Measurements from ENCODE around the gene GLYAT.
"Not testable (repeated sequence)": the region's sequence is repeated elsewhere in the genome, so short reads cannot be mapped to it uniquely, and the experiment has no call there.

GRCh38 chr11:58677536-58677935, 54.2 kb downstream of the GLYAT start:
- TF ChIP-seq, protein P1, sequence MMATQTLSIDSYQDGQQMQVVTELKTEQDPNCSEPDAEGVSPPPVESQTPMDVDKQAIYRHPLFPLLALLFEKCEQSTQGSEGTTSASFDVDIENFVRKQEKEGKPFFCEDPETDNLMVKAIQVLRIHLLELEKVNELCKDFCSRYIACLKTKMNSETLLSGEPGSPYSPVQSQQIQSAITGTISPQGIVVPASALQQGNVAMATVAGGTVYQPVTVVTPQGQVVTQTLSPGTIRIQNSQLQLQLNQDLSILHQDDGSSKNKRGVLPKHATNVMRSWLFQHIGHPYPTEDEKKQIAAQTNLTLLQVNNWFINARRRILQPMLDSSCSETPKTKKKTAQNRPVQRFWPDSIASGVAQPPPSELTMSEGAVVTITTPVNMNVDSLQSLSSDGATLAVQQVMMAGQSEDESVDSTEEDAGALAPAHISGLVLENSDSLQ (IDR thresholded peaks at IDR 0.05): not testable (repeated sequence)
- not testable (repeated sequence) for TF ChIP-seq BHLHE40 (IDR thresholded peaks at IDR 0.05; ENCODE audit: borderline replicate concordance); ELF4 (IDR thresholded peaks at IDR 0.05); CTBP1 (IDR thresholded peaks at IDR 0.05; ENCODE audit: borderline replicate concordance); FOXM1 (IDR thresholded peaks at IDR 0.05; ENCODE audit: borderline replicate concordance); TARDBP (IDR thresholded peaks at IDR 0.05); NFRKB (IDR thresholded peaks at IDR 0.05); SUZ12 (IDR thresholded peaks at IDR 0.05); FOXK2 (IDR thresholded peaks at IDR 0.05); SP1 (IDR thresholded peaks at IDR 0.05); ZNF384 (IDR thresholded peaks at IDR 0.05); HDGF (IDR thresholded peaks at IDR 0.05; ENCODE audit: borderline replicate concordance)
